Retinal pigment epithelial cell (primary cell): ENCODE results near the gene PRR29.
A peak's percentile ranks its signal among the peaks of the same experiment; 100 is the strongest.

Experiments used
- DNase-seq: peaks from one replicate; pipeline ENCODE4 v3.0.0-alpha.2; 2010; ENCODE audit warnings: low read depth
- H3K4me3 ChIP-seq: 2 replicates; pipeline ENCODE4 v1.5.1; 2011; ENCODE audit warnings: mild to moderate bottlenecking, low read length, control low read depth, moderate library complexity
- TF ChIP-seq, protein P1 (sequence below): conservative IDR thresholded peaks from 2 replicates; pipeline ENCODE4 v1.5.1; 2011; ENCODE audit warnings: low read depth, low read length, control low read depth, inconsistent platforms

Gene PRR29

DNA sequence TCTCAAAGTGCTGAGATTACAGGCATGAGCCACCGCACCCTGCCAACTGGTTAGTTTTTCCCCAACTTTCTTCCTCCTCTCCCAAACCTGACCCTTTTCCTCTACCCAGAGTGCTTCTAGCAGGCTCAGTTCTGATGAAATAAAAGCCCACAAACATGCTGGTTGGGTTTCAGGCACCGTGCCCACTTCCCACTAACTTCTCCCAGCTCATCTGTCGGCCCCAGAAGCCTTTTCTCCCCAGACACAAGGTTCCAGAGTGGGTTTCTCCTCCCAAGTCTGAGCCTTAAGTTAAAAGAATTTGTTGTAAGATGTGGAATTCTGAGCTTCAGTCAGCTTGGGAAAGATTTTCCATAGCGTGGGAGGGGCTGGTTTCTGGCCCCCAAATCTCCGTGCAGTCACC is 13.9 kb upstream of the PRR29 start:
- DNase-seq, result no peak
- no peak overlapping the region for H3K4me3 ChIP-seq
- TF ChIP-seq, protein P1, sequence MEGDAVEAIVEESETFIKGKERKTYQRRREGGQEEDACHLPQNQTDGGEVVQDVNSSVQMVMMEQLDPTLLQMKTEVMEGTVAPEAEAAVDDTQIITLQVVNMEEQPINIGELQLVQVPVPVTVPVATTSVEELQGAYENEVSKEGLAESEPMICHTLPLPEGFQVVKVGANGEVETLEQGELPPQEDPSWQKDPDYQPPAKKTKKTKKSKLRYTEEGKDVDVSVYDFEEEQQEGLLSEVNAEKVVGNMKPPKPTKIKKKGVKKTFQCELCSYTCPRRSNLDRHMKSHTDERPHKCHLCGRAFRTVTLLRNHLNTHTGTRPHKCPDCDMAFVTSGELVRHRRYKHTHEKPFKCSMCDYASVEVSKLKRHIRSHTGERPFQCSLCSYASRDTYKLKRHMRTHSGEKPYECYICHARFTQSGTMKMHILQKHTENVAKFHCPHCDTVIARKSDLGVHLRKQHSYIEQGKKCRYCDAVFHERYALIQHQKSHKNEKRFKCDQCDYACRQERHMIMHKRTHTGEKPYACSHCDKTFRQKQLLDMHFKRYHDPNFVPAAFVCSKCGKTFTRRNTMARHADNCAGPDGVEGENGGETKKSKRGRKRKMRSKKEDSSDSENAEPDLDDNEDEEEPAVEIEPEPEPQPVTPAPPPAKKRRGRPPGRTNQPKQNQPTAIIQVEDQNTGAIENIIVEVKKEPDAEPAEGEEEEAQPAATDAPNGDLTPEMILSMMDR, result no peak

DNA sequence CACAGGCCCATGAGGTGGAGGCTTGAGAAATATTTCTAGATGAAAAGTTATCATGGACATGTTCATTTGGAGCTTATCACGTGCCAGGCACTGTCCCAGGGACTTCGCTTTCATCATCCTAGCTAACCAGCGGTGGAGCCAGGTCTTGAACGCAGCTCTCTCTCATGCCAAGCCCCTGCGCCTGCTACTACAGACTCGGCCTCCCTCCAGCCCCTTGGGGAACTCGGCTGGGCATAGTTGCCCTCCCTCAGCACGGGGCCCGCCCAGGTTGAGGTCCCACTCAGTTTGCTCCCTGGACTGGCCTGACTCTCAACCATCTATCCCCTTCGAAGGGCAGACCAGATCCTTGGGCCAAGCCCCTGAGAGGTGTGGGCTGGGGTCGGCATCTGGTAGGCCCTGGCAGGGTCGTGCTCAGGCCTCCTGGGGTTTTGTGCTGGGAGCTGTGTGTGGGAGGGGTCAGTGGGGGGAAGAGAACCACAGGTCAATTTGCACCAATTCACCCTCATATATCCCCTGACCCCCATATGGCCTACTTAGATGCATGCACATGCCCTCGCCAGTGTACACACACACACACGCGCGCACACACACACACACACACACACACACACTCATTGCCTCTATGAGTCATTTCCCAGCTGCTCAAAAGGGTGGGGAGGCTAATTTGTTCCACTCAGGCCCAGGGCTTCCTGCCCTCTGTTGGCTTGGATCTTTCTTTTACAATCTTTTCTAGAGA is 13.3 kb upstream of the PRR29 start:
- TF ChIP-seq, protein P1, result no peak

DNA sequence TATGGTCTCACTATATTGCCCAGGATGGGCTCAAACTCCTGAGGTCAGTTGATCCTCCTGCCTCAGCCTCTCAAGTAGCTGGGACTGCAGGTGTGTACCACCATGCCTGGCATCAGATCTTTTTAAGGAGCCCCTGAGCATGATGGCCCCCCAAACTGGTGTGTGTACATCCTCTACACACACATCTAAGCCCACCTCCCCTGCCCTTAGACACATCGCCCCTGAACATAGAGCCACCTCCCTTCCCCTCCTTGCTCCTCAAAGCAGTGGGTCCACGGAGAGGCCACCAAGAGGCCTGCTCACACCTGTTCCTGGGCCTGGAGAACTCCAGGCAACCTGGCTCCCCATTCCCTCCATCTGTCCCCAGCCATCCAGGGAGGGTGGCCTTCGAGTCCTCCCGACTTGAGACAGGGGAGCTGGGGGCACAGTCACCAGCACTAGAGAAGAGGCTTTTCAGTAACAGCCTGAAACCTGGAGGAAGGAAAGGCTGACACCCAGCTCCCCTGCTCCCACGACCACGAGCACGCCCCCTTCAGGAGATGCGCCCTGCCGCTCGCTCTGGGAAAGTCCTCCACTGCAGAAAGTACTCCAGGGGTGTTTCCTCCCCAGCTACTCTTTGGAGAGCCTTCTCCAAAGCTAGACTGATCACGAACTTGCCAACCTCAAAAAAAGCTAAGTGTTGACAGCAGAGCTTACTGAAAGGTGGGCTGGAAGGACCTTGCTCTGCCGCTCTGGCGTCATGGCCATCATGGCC is 12.6 kb upstream of the PRR29 start:
- DNase-seq, result no peak
- H3K4me3 ChIP-seq, result no peak overlapping the region
- TF ChIP-seq, protein P1, result peak; percentile 4

More for the DNA sequence above, 13.3 kb upstream of the PRR29 start:
- no peak overlapping the region for H3K4me3 ChIP-seq
- DNase-seq, result no peak

DNA sequence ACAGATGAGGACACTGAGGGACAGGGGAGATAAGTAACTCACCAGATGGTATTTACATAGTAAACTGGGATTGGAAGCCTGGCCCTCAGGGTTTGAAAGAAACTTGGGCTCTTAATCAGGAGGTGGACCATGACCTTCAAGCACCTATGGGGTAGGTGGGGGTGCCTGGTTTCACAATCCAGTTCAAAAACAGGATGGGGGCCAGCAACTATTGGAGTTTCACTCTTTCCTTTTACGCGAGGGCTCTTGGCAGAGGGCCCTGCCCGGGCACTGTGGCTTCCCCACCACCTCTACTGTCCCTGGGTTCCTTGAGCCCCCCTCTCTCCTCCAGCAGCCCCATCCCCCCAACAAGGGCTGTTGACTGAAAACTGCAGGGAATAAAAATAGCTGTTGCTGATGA is 11.3 kb upstream of the PRR29 start:
- no peak overlapping the region for H3K4me3 ChIP-seq
- DNase-seq, result no peak
- TF ChIP-seq, protein P1, result no peak

DNA sequence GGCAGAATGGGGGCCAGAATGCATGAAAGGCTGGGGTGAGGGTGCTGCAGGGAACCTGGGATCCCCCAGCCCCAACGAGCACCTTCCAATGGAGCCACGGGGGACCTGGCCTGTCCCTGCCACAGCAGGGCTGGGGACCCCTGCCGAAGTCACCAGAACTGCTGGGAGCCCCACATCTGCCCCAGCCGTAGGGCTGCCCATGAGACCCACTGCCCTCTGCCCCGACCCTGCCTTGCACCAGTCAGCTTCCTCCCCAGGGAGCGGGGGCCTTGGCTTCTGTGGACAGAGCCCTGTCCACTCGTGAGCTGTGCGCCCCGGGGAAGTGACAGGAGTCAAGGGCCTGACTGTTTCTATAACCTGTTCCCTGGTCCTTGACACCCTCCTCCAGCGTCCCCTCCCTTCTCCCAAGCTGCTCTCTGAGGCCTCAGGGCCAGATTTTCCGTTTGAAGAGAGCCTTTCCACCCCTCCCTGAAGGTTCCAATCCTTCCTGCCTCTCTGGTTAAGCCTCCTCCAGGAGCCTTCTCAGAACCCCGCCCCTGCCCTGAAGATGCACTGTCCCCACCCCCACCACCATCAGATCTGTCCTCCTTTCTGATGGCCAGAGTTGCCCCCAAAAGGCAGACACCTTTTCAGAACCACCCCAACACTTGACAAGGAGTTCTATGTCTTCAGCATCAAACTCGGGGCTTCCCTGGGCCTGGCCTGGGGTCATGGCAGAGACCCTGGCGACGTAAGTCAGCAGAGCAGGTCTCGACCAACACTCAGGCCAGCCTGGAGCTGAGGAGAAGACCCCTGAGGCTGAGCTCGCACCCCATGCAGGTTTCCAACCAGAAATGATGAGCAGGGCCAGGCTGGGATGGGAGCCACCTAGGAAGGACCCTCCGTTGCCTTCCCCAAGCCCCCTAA is 10.7 kb upstream of the PRR29 start:
- TF ChIP-seq, protein P1, result no peak
- H3K4me3 ChIP-seq, result no peak overlapping the region
- DNase-seq, result no peak

DNA sequence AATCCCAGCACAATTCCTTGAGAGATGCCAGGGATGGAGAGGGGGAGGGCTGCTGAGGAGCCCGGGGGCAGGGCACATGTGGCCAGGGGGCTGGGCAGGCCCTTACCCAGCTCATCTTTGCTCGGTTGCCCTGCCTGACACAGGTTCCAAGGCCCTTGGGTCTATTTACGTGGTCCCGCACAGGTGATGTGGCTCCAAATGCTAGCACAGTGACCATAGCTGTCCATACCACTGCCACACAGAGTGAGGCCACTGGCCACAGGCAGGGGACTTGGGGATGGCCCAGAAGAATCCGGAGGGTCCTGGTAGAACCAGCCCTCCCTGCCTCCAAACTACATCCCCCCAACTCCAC is 10.0 kb upstream of the PRR29 start:
- no peak overlapping the region for H3K4me3 ChIP-seq
- no peak for DNase-seq
- TF ChIP-seq, protein P1, result no peak
